Rectal smooth muscle tissue (tissue), 1 donor: ENCODE data around the gene NNT.
"Not testable (repeated sequence)": the region's sequence is repeated elsewhere in the genome, so short reads cannot be mapped to it uniquely, and the experiment has no call there.

Source experiments
- H3K27ac ChIP-seq: one replicate; pipeline ENCODE4 v1.7.0; 2013; ENCODE audit warnings: low read depth, low read length, inconsistent platforms
- H3K27me3 ChIP-seq: one replicate; pipeline ENCODE4 v1.7.0; 2013; ENCODE audit warnings: low read length; ENCODE audit not compliant: control insufficient read depth, insufficient read depth
- H3K36me3 ChIP-seq: one replicate; pipeline ENCODE4 v1.7.0; 2013; ENCODE audit warnings: low read length; ENCODE audit not compliant: control insufficient read depth, insufficient read depth
- H3K4me1 ChIP-seq: one replicate; pipeline ENCODE4 v1.7.0; 2013; ENCODE audit warnings: low read length; ENCODE audit not compliant: control insufficient read depth, insufficient read depth
- H3K4me3 ChIP-seq: one replicate; pipeline ENCODE4 v1.7.0; 2013; ENCODE audit warnings: low read length
- H3K9ac ChIP-seq: one replicate; pipeline ENCODE4 v1.7.0; 2013; ENCODE audit warnings: low read length

The NNT gene

GRCh38 chr5:43712081-43712480 lies 109.1 kb downstream of the NNT start:
- Histone ChIP-seq H3K36me3 (no peaks in the 10 kb centered on the region), H3K4me1 (no peaks in the 10 kb centered on the region), H3K9ac (no peak overlapping the region), H3K27ac (no peak overlapping the region), H3K4me3 (no peak overlapping the region), H3K27me3 (no peaks in the 10 kb centered on the region)

GRCh38 chr5:43719783-43720182 lies 116.8 kb downstream of the NNT start:
- H3K36me3 ChIP-seq, H3K9ac ChIP-seq: not testable (repeated sequence)

GRCh38 chr5:43728581-43728980 lies 125.6 kb downstream of the NNT start:
- Histone ChIP-seq H3K36me3 (no peaks in the 10 kb centered on the region), H3K4me1 (no peaks in the 10 kb centered on the region), H3K4me3 (no peak overlapping the region), H3K9ac (no peak overlapping the region), H3K27me3 (no peaks in the 10 kb centered on the region), H3K27ac (no peak overlapping the region)

More at GRCh38 chr5:43719783-43720182, 116.8 kb downstream of the NNT start:
- H3K4me1 ChIP-seq, H3K4me3 ChIP-seq, H3K27ac ChIP-seq, H3K27me3 ChIP-seq: not testable (repeated sequence)

- Histone ChIP-seq H3K36me3 (no peaks in the 10 kb centered on the region), H3K27ac (no peak overlapping the region), H3K4me3 (no peak overlapping the region), H3K9ac (no peak overlapping the region), H3K4me1 (no peaks in the 10 kb centered on the region), H3K27me3 (no peaks in the 10 kb centered on the region)
Observed at GRCh38 chr5:43729846-43730478, 127.0 kb downstream of the NNT start.

GRCh38 chr5:43730832-43731342 lies 127.9 kb downstream of the NNT start:
- Histone ChIP-seq H3K27ac (no peak overlapping the region), H3K4me1 (no peaks in the 10 kb centered on the region), H3K9ac (no peak overlapping the region), H3K27me3 (no peaks in the 10 kb centered on the region), H3K36me3 (no peaks in the 10 kb centered on the region), H3K4me3 (no peak overlapping the region)

- no peak overlapping the region for H3K4me3 ChIP-seq
- H3K27ac ChIP-seq: no peak overlapping the region
- no peaks in the 10 kb centered on the region for H3K4me1 ChIP-seq
- H3K36me3 ChIP-seq: no peaks in the 10 kb centered on the region
- H3K27me3 ChIP-seq: no peaks in the 10 kb centered on the region
- no peak overlapping the region for H3K9ac ChIP-seq
Observed at GRCh38 chr5:43731573-43731972, 128.6 kb downstream of the NNT start.

- H3K27ac ChIP-seq, H3K4me1 ChIP-seq, H3K9ac ChIP-seq, H3K36me3 ChIP-seq, H3K4me3 ChIP-seq, H3K27me3 ChIP-seq: not testable (repeated sequence)
Observed at GRCh38 chr5:43745923-43746548, 143.1 kb downstream of the NNT start.

GRCh38 chr5:43750809-43751208 lies 147.8 kb downstream of the NNT start:
- Histone ChIP-seq H3K27me3 (no peaks in the 10 kb centered on the region), H3K4me1 (no peaks in the 10 kb centered on the region), H3K9ac (no peak overlapping the region), H3K36me3 (no peaks in the 10 kb centered on the region), H3K4me3 (no peak overlapping the region), H3K27ac (no peak overlapping the region)

GRCh38 chr5:43753069-43753468 lies 150.1 kb downstream of the NNT start:
- H3K36me3 ChIP-seq: no peaks in the 10 kb centered on the region
- H3K27ac ChIP-seq: no peak overlapping the region
- no peak overlapping the region for H3K9ac ChIP-seq
- no peaks in the 10 kb centered on the region for H3K27me3 ChIP-seq
- no peak overlapping the region for H3K4me3 ChIP-seq
- no peaks in the 10 kb centered on the region for H3K4me1 ChIP-seq
